Colonic mucosa (tissue), 4 donors: ENCODE data around the gene CRIP2. TPM values are rescaled to one million over a fixed set of nuclear protein-coding genes. Genes with fewer than 3 reads are reported as not detected.

Experiments
- DNase-seq: peaks from one replicate; pipeline ENCODE4 v3.0.0-alpha.2; 2020
- H3K27ac ChIP-seq: fragments of 200-600 bp; one replicate; pipeline ENCODE4 v1.8.0; 2021
- H3K27me3 ChIP-seq: fragments of 200-600 bp; one replicate; pipeline ENCODE4 v1.8.0; 2021
- H3K36me3 ChIP-seq: fragments of 200-600 bp; one replicate; pipeline ENCODE4 v1.8.0; 2021
- H3K4me1 ChIP-seq: fragments of 200-600 bp; one replicate; pipeline ENCODE4 v1.8.0; 2021; ENCODE audit warnings: mild to moderate bottlenecking
- H3K4me3 ChIP-seq: fragments of 200-600 bp; one replicate; pipeline ENCODE4 v1.8.0; 2021
- H3K9ac ChIP-seq, 2 donors: one replicate each; pipeline ENCODE4 v1.7.0; 2013; ENCODE audit warnings: control low read depth in 2 of 2, low read depth in 2 of 2, low read length in 2 of 2
- H3K9me3 ChIP-seq: fragments of 200-600 bp; one replicate; pipeline ENCODE4 v1.8.0; 2021
- CTCF ChIP-seq: fragments of 200-600 bp; IDR thresholded peaks from one replicate; pipeline ENCODE4 v1.8.0; 2022; ENCODE audit warnings: antibody characterized with exemption, mild to moderate bottlenecking
- intact Hi-C: fragments of 100-400 bp; cut with DNase I; formaldehyde crosslinking; loops from one replicate; pipeline ENCODE4 v1.14.1; 2022
- total RNA-seq, 2 donors: library from RNA; stranded (reverse); fragmentation: NEBNext Ultra II Directional in 1 of 2; extraction: Animal tissue kit (Norgen Biotek cat#: 25700) in 1 of 2; gene quantifications; one replicate each; pipeline ENCODE4 v1.2.1, GENCODE V29; 2021
- donor health status: healthy.
- donor health status: DM: no; HTN: no; CAD: no.
- donor health status: DM: no; HTN: no; CAD: no.

Gene CRIP2
- total RNA-seq, 2 donors from 2014 or later, result 11.3 to 20.3 TPM

GRCh38 chr14:105528586-105529318 is 54.1 kb downstream of the CRIP2 start:
- peak overlapping the region; percentile 54 for H3K4me3 ChIP-seq
- no peak for DNase-seq
- H3K9me3 ChIP-seq, result no peaks in the 10 kb centered on the region
- H3K9ac ChIP-seq, result peak overlapping the region in 1 of 2 donors; percentile 50
- peaks cover 32% of the 10 kb centered on the region for H3K27me3 ChIP-seq
- H3K4me1 ChIP-seq, result peaks cover 16% of the 10 kb centered on the region
- intact Hi-C loops, result loop anchor here (5.0 to 10.0 kb wide), 4 partner anchors 36 to 324 kb away; partner anchors contain the start of gene TEDC1
- no peak overlapping the region for H3K27ac ChIP-seq
- H3K36me3 ChIP-seq, result no peaks in the 10 kb centered on the region
- TF ChIP-seq CTCF, result no peak

- intact Hi-C loops, result loop anchor here (5.0 to 10.0 kb wide), 4 partner anchors 37 to 324 kb away; partner anchors contain the start of gene TEDC1
- Histone ChIP-seq H3K4me1 (peaks cover 16% of the 10 kb centered on the region), H3K4me3 (peak overlapping the region; percentile 54), H3K36me3 (no peaks in the 10 kb centered on the region), H3K27ac (no peak overlapping the region), H3K9me3 (no peaks in the 10 kb centered on the region), H3K27me3 (peaks cover 32% of the 10 kb centered on the region), H3K9ac (no peak overlapping the region)
- TF ChIP-seq CTCF, result no peak
- no peak for DNase-seq
Measured at GRCh38 chr14:105529319-105529568, 54.6 kb downstream of the CRIP2 start.

Other genes starting within 250 kb of the CRIP2 start
- gene BTBD6, start 226.3 kb upstream of the CRIP2 start, total RNA-seq, result 10 to 100 TPM; 56.9 to 66.0 TPM
- 10 to 100 TPM; 27.2 to 40.6 TPM for gene BRF1, start 173.8 kb upstream of the CRIP2 start, total RNA-seq
- 10 to 100 TPM; 44.1 to 82.5 TPM for gene PACS2, start 160.1 kb upstream of the CRIP2 start, total RNA-seq
- gene TEX22, start 76.3 kb upstream of the CRIP2 start, total RNA-seq, result 1 to 10 TPM; 1.4 to 2.4 TPM
- gene MTA1, start 55.0 kb upstream of the CRIP2 start, total RNA-seq, result 10 to 100 TPM; 47.0 to 90.2 TPM
- gene CRIP1, start 12.1 kb downstream of the CRIP2 start, total RNA-seq, result 100 to 1,000 TPM in 1 of 2 donors, 10 to 100 TPM in 1; 97.1 to 220 TPM
- 10 to 100 TPM; 15.0 to 55.7 TPM for gene TEDC1, start 16.4 kb downstream of the CRIP2 start, total RNA-seq
- gene TMEM121, start 51.8 kb downstream of the CRIP2 start, total RNA-seq, result under 1 TPM; 0.82 TPM